K562 (cell line): ENCODE results near the gene PRR14L. TPM values are rescaled to one million over a fixed set of nuclear protein-coding genes. Genes with fewer than 3 reads are reported as not detected.

Experiments used
- BRF1 ChIP-seq: IDR thresholded peaks from 3 replicates; pipeline ENCODE4 v1.6.1; 2011; ENCODE audit warnings: borderline replicate concordance, mild to moderate bottlenecking; ENCODE audit not compliant: insufficient read length; ENCODE audit errors: extremely low read depth
- DDX20 ChIP-seq: fragments of 450-650 bp; IDR thresholded peaks from 2 replicates; pipeline ENCODE4 v1.6.1; 2016; ENCODE audit warnings: missing genetic modification characterization, low read depth, mild to moderate bottlenecking, missing compliant biosample characterization, moderate library complexity
- ELF1 ChIP-seq: fragments of 200-800 bp; sonication (Bioruptor generic); IDR thresholded peaks from 2 replicates; pipeline ENCODE4 v1.6.1; 2016; ENCODE audit warnings: missing genetic modification characterization, missing compliant biosample characterization
- FOSL1 ChIP-seq: fragments of 200-800 bp; sonication (Bioruptor generic); conservative IDR thresholded peaks from 2 replicates; pipeline ENCODE4 v1.6.1; 2016; ENCODE audit warnings: missing genetic modification characterization, missing compliant biosample characterization
- FOXK2 ChIP-seq, 2 experiments: fragments of 450-650 bp; IDR thresholded peaks in 1 of 2; conservative IDR thresholded peaks in 1 of 2; 2 replicates each; pipeline ENCODE4 v1.6.1; 2016; ENCODE audit warnings: low read depth in 2 of 2, mild to moderate bottlenecking in 1 of 2
- KDM1A ChIP-seq, 2 experiments: fragments of 450-650 bp; IDR thresholded peaks; 2 replicates each; pipeline ENCODE4 v1.6.1; 2016; ENCODE audit warnings: mild to moderate bottlenecking in 2 of 2
- LARP7 ChIP-seq: fragments of 450-650 bp; IDR thresholded peaks from 2 replicates; pipeline ENCODE4 v1.6.1; 2016
- MCM3 ChIP-seq: fragments of 450-650 bp; IDR thresholded peaks from 2 replicates; pipeline ENCODE4 v1.6.1; 2016
- NFRKB ChIP-seq: fragments of 450-650 bp; IDR thresholded peaks from 2 replicates; pipeline ENCODE4 v1.6.1; 2016; ENCODE audit warnings: low read depth
- PHB2 ChIP-seq: fragments of 450-650 bp; IDR thresholded peaks from 2 replicates; pipeline ENCODE4 v1.6.1; 2017; ENCODE audit warnings: low read depth
- PHF21A ChIP-seq: fragments of 450-650 bp; IDR thresholded peaks from 2 replicates; pipeline ENCODE4 v1.6.1; 2017; ENCODE audit warnings: low read depth, borderline replicate concordance
- RBM22 ChIP-seq: fragments of 200-400 bp; formaldehyde crosslinking; IDR thresholded peaks from 2 replicates; pipeline ENCODE4 v1.6.1; 2018; ENCODE audit warnings: low read length, low read depth; ENCODE audit not compliant: poor library complexity, severe bottlenecking
- RFX7 ChIP-seq: fragments of 250-450 bp; sonication (Bioruptor Pico); IDR thresholded peaks from 2 replicates; pipeline ENCODE4 v1.5.1; 2021; ENCODE audit warnings: mild to moderate bottlenecking
- SMARCA4 ChIP-seq: fragments of 450-650 bp; IDR thresholded peaks from 2 replicates; pipeline ENCODE4 v1.6.1; 2016
- SOX6 ChIP-seq: fragments of 450-650 bp; IDR thresholded peaks from 2 replicates; pipeline ENCODE4 v1.6.1; 2014; ENCODE audit warnings: mild to moderate bottlenecking
- TEAD4 ChIP-seq, 2 experiments: sonication (generic) in 1 of 2; formaldehyde crosslinking in 1 of 2; IDR thresholded peaks; 2 replicates each; pipeline versions ENCODE4 v1.6.1 to v1.8.0; 2012 to 2022; ENCODE audit warnings: borderline replicate concordance in 1 of 2, inconsistent platforms in 1 of 2, low read length in 1 of 2, mild to moderate bottlenecking in 1 of 2, missing genetic modification reagents in 1 of 2
- ZC3H8 ChIP-seq: fragments of 450-650 bp; IDR thresholded peaks from 2 replicates; pipeline ENCODE4 v1.6.1; 2017
- ZFX ChIP-seq: sonication (generic); formaldehyde crosslinking; IDR thresholded peaks from 2 replicates; pipeline ENCODE4 v1.8.0; 2022; ENCODE audit warnings: mild to moderate bottlenecking, missing genetic modification reagents, moderate library complexity
- ZNF354B ChIP-seq: fragments of 250-450 bp; sonication (Bioruptor Pico); IDR thresholded peaks from 2 replicates; pipeline ENCODE4 v1.4.0; 2020
- ZNF707 ChIP-seq: fragments of 250-450 bp; sonication (Bioruptor Pico); conservative IDR thresholded peaks from 2 replicates; pipeline ENCODE4 v1.8.0; 2022; ENCODE audit warnings: inconsistent platforms, mild to moderate bottlenecking, moderate library complexity
- polyA plus RNA-seq, 8 experiments: library from polyadenylated mRNA; depleted of rRNA in 4 of 8; stranded (reverse) in 5 of 8; unstranded in 3 of 8; fragments of >200 nt; fragmentation: Nextera tagmentation in 2 of 8; fragmentation: Illumina TruSeq in 1 of 8; extraction: Ambion mirVana in 2 of 8; extraction: Trizol in 1 of 8; gene quantifications; 2 replicates each; pipeline versions ENCODE4 v1.2.1 to v1.2.3, GENCODE V29; 2011 to 2014; ENCODE audit warnings: inconsistent platforms in 1 of 8, missing spikeins in 1 of 8
- total RNA-seq, 7 experiments: library from RNA; depleted of rRNA in 6 of 7; stranded (reverse); fragments of >200 nt in 6 of 7; fragmentation: Illumina TruSeq in 2 of 7; extraction: Trizol in 2 of 7; gene quantifications; 2 replicates each; pipeline versions ENCODE4 v1.2.1 to v1.2.3, GENCODE V29; 2011 to 2021; ENCODE audit warnings: low replicate concordance in 1 of 7
- TF ChIP-seq, protein P1 (sequence below): fragments of 450-650 bp; IDR thresholded peaks from one replicate; pipeline ENCODE4 v1.6.1; 2018; ENCODE audit warnings: mild to moderate bottlenecking, moderate library complexity; ENCODE audit not compliant: partially characterized antibody
- TF ChIP-seq, protein P2 (sequence below): fragments of 250-450 bp; sonication (Bioruptor Pico); IDR thresholded peaks from 2 replicates; pipeline ENCODE4 v1.6.1; 2021; ENCODE audit warnings: mild to moderate bottlenecking
- TF ChIP-seq, protein P3 (sequence below): fragments of 200-800 bp; sonication (Bioruptor generic); IDR thresholded peaks from 2 replicates; pipeline ENCODE4 v1.6.1; 2016; ENCODE audit warnings: missing genetic modification characterization, missing compliant biosample characterization

Gene PRR14L
- total and polyA plus RNA-seq, 9 of the 15 experiments (the other 6 are each of a cell fraction or from before 2014, with no cell fraction given): 2.8 to 36.3 (median 12.3) TPM

DNA sequence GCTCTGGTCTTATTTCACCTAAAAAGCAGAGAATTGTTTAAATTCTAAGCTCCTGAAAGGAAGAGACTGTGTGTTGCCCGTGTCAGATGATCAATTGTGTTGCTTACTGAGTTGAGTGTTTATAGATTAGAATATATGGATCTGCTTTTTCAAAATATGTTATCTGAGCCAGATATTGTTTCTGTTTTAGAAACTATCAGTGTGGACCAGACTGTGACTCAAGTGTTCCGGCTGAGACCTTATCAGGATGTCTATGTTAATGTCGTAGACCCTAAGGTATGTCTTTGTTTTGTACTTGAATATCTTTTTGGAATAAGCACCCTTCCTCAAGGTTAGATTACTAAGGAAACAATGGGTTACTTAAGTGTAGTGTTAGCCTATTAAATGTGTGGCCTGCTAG, 14.9 kb upstream of the PRR14L start (continued):
- peak; percentile 86 for TF ChIP-seq FOSL1 (tag)
- TF ChIP-seq SOX6: peak; percentile 43; the same call in 1 of the 2 replicates
- 0 out of 2 replicates have a peak, but pooled peaks have one; percentile 60 for TF ChIP-seq SMARCA4
- no peak for TF ChIP-seq ELF1 (tag)
- TF ChIP-seq PHF21A: no peak
- TF ChIP-seq, protein P1, sequence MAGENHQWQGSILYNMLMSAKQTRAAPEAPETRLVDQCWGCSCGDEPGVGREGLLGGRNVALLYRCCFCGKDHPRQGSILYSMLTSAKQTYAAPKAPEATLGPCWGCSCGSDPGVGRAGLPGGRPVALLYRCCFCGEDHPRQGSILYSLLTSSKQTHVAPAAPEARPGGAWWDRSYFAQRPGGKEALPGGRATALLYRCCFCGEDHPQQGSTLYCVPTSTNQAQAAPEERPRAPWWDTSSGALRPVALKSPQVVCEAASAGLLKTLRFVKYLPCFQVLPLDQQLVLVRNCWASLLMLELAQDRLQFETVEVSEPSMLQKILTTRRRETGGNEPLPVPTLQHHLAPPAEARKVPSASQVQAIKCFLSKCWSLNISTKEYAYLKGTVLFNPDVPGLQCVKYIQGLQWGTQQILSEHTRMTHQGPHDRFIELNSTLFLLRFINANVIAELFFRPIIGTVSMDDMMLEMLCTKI: no peak
- no peak for TF ChIP-seq FOXK2 (conservative IDR thresholded peaks at IDR 0.05 in 1 of 2, IDR thresholded peaks at IDR 0.05 in 1 of 2; ENCODE audit: low read depth in 2 of 2)
- TF ChIP-seq ZFX (CRISPR knock-in tag): peak; percentile 26; the same call in 1 of the 2 replicates
- TF ChIP-seq RBM22: no peak
- no peak for TF ChIP-seq RFX7 (CRISPR knock-in tag)
- no peak for TF ChIP-seq MCM3
- no peak for TF ChIP-seq DDX20 (tag)
- TF ChIP-seq TEAD4 (IDR thresholded peaks at IDR 0.05; ENCODE audit: low read length): no peak
- TF ChIP-seq TEAD4 (CRISPR knock-in tag; IDR thresholded peaks at IDR 0.05; ENCODE audit: borderline replicate concordance): no peak
- no peak for TF ChIP-seq BRF1
- no peak for TF ChIP-seq NFRKB
- TF ChIP-seq, protein P2, sequence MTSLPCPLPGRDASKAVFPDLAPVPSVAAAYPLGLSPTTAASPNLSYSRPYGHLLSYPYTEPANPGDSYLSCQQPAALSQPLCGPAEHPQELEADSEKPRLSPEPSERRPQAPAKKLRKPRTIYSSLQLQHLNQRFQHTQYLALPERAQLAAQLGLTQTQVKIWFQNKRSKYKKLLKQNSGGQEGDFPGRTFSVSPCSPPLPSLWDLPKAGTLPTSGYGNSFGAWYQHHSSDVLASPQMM (CRISPR knock-in tag): no peak
- no peak for TF ChIP-seq KDM1A (IDR thresholded peaks at IDR 0.05)
- TF ChIP-seq ZC3H8: no peak
- no peak for TF ChIP-seq LARP7
- no peak for TF ChIP-seq ZNF354B (CRISPR knock-in tag)
- TF ChIP-seq PHB2: no peak
- TF ChIP-seq, protein P3, sequence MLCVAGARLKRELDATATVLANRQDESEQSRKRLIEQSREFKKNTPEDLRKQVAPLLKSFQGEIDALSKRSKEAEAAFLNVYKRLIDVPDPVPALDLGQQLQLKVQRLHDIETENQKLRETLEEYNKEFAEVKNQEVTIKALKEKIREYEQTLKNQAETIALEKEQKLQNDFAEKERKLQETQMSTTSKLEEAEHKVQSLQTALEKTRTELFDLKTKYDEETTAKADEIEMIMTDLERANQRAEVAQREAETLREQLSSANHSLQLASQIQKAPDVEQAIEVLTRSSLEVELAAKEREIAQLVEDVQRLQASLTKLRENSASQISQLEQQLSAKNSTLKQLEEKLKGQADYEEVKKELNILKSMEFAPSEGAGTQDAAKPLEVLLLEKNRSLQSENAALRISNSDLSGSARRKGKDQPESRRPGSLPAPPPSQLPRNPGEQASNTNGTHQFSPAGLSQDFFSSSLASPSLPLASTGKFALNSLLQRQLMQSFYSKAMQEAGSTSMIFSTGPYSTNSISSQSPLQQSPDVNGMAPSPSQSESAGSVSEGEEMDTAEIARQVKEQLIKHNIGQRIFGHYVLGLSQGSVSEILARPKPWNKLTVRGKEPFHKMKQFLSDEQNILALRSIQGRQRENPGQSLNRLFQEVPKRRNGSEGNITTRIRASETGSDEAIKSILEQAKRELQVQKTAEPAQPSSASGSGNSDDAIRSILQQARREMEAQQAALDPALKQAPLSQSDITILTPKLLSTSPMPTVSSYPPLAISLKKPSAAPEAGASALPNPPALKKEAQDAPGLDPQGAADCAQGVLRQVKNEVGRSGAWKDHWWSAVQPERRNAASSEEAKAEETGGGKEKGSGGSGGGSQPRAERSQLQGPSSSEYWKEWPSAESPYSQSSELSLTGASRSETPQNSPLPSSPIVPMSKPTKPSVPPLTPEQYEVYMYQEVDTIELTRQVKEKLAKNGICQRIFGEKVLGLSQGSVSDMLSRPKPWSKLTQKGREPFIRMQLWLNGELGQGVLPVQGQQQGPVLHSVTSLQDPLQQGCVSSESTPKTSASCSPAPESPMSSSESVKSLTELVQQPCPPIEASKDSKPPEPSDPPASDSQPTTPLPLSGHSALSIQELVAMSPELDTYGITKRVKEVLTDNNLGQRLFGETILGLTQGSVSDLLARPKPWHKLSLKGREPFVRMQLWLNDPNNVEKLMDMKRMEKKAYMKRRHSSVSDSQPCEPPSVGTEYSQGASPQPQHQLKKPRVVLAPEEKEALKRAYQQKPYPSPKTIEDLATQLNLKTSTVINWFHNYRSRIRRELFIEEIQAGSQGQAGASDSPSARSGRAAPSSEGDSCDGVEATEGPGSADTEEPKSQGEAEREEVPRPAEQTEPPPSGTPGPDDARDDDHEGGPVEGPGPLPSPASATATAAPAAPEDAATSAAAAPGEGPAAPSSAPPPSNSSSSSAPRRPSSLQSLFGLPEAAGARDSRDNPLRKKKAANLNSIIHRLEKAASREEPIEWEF (CRISPR knock-in tag): no peak
- TF ChIP-seq ZNF707 (CRISPR knock-in tag): no peak
